ENCODE results near the gene EXD2.

- TF ChIP-seq CTCF (IDR thresholded peaks at IDR 0.05) (no peak), POLR2A (IDR thresholded peaks at IDR 0.05) (no peak)
These were observed 42.8 kb downstream of the EXD2 start for GRCh38 chr14:69234106-69234505.

Data from uterus (tissue), 2 donors.